K562 (cell line): ENCODE results near the gene SMCO3. TPM values are rescaled to one million over a fixed set of nuclear protein-coding genes. Genes with fewer than 3 reads are reported as not detected.

Experiments used
- ATAC-seq: fragments of 200-7000 bp; cut with Tn5 transposase; 3 replicates; pipeline ENCODE4 v1.9.1; 2020; ENCODE audit warnings: moderate library complexity
- BruUV-seq: library from RNA; stranded (reverse); fragments of 400-500 nt; replicated peaks from 2 replicates; lab custom pipeline; 2021; lab: Mats Ljungman, UMichigan
- CTCF ChIA-PET: fragments of 300-600 bp; formaldehyde crosslinking; extraction: SDS; loops from one replicate; lab custom pipeline; 2021; ENCODE audit warnings: low intra/inter-chr PET ratio; lab: Yijun Ruan, JAX
- POLR2A ChIA-PET: fragments of 300-600, 350-650 bp; sonication (Branson Sonifier 250); formaldehyde crosslinking; extraction: SDS; loops from one replicate; lab custom pipeline; 2021; ENCODE audit warnings: antibody characterized with exemption, inconsistent platforms; lab: Yijun Ruan, JAX
- DNase-seq, 4 experiments: peaks; one replicate each; pipeline versions ENCODE4 v3.0.0 to v3.0.0-alpha.2; 2011 to 2018; ENCODE audit warnings: low spot score in 3 of 4, mixed read lengths in 3 of 4; ENCODE audit errors: extremely low read depth in 1 of 4
- FAIRE-seq: peaks from 2 replicates; lab custom pipeline; 2011; peaks lifted over from hg19 to GRCh38; lab: Jason Lieb, UNC
- H2AFZ ChIP-seq: 2 replicates; pipeline ENCODE4 v1.6.0; 2011; ENCODE audit warnings: low read depth, low read length, control low read depth, inconsistent platforms
- H3K27ac ChIP-seq: fragments of 200-600 bp; 3 replicates; pipeline ENCODE4 v1.8.0; 2011; ENCODE audit warnings: low read depth, mild to moderate bottlenecking, control low read depth, inconsistent platforms, low read length, moderate library complexity, mixed read lengths; ENCODE audit errors: extremely low read depth
- H3K27me3 ChIP-seq, 2 experiments: fragments of 300-600 bp in 1 of 2; 2 replicates in 1 of 2; 3 replicates in 1 of 2; pipeline versions ENCODE4 v1.6.0 to v1.8.0; 2011; ENCODE audit warnings: inconsistent platforms in 2 of 2, low read length in 2 of 2, mild to moderate bottlenecking in 1 of 2, mixed read lengths in 1 of 2, moderate library complexity in 1 of 2; ENCODE audit not compliant: control insufficient read depth in 2 of 2, insufficient read depth in 2 of 2
- H3K36me3 ChIP-seq: fragments of 300-600 bp; 3 replicates; pipeline ENCODE4 v1.8.0; 2011; ENCODE audit warnings: mild to moderate bottlenecking, low read length, inconsistent platforms; ENCODE audit not compliant: control insufficient read depth, insufficient read depth
- H3K4me1 ChIP-seq, 2 experiments: fragments of 200-600 bp in 1 of 2; replicated peaks in 1 of 2; 2 replicates in 1 of 2; 3 replicates in 1 of 2; pipeline versions ENCODE4 v1.5.1 to v1.8.0; 2011; ENCODE audit warnings: inconsistent platforms in 2 of 2, low read length in 2 of 2, mild to moderate bottlenecking in 1 of 2, mixed read lengths in 1 of 2, moderate library complexity in 1 of 2; ENCODE audit not compliant: control insufficient read depth in 2 of 2, insufficient read depth in 2 of 2
- H3K4me2 ChIP-seq: 2 replicates; pipeline ENCODE4 v1.6.1; 2011; ENCODE audit warnings: low read length, control low read depth, inconsistent platforms, mixed read lengths; ENCODE audit not compliant: insufficient read depth
- H3K4me3 ChIP-seq: fragments of 200-600 bp; sonication (generic), shearing (Covaris generic); 2 replicates; pipeline ENCODE4 v1.5.1; 2016; ENCODE audit warnings: control low read depth, inconsistent platforms
- H3K79me2 ChIP-seq: fragments of 200-600 bp; 3 replicates; pipeline ENCODE4 v1.8.0; 2011; ENCODE audit warnings: low read length, inconsistent platforms; ENCODE audit not compliant: control insufficient read depth, insufficient read depth
- H3K9ac ChIP-seq, 2 experiments: 2 replicates each; pipeline versions ENCODE4 v1.6.0 to v1.6.1; 2011; ENCODE audit warnings: low read depth in 2 of 2, low read length in 2 of 2, control low read depth in 1 of 2, inconsistent platforms in 1 of 2, mild to moderate bottlenecking in 1 of 2, mixed read lengths in 1 of 2; ENCODE audit not compliant: insufficient read depth in 1 of 2
- H3K9me1 ChIP-seq: one replicate; pipeline ENCODE4 v1.6.0; 2011; ENCODE audit warnings: inconsistent platforms, mild to moderate bottlenecking, low read length, moderate library complexity; ENCODE audit not compliant: control insufficient read depth, insufficient read depth
- H3K9me3 ChIP-seq: replicated peaks from 2 replicates; pipeline ENCODE4 v1.5.1; 2011; ENCODE audit warnings: low read depth, low read length, inconsistent platforms; ENCODE audit not compliant: control insufficient read depth, insufficient read depth
- H4K20me1 ChIP-seq: replicated peaks from 2 replicates; pipeline ENCODE4 v1.6.1; 2011; ENCODE audit warnings: low read length, inconsistent platforms, mixed read lengths; ENCODE audit not compliant: control insufficient read depth, insufficient read depth
- EHMT2 ChIP-seq: fragments of 450-650 bp; IDR thresholded peaks from 2 replicates; pipeline ENCODE4 v1.6.1; 2018; ENCODE audit warnings: antibody characterized with exemption
- HDGF ChIP-seq: fragments of 450-650 bp; IDR thresholded peaks from 2 replicates; pipeline ENCODE4 v1.6.1; 2016
- MAFG ChIP-seq: fragments of 450-650 bp; conservative IDR thresholded peaks from 2 replicates; pipeline ENCODE4 v1.6.1; 2016; ENCODE audit warnings: missing genetic modification characterization, missing compliant biosample characterization
- SAFB ChIP-seq: fragments of 200-400 bp; formaldehyde crosslinking; IDR thresholded peaks from 2 replicates; pipeline ENCODE4 v1.6.1; 2017; ENCODE audit warnings: low read depth, low read length, borderline replicate concordance
- U2AF1 ChIP-seq: fragments of 200-400 bp; formaldehyde crosslinking; optimal IDR thresholded peaks from 2 replicates; pipeline ENCODE3; 2017; ENCODE audit warnings: mild to moderate bottlenecking, low read depth, low read length, moderate library complexity
- WGBS: fragments of 100-300 bp; shearing (Covaris generic); methylation state at CpG from one replicate; pipeline ENCODE4 v1.1.6; 2016; ENCODE audit warnings: low coverage, mixed read lengths; ENCODE audit not compliant: insufficient coverage; ENCODE audit errors: missing lambda C conversion rate; 5-methylcytosine and 5-hydroxymethylcytosine counted together
- in situ Hi-C: fragments of 300-500 bp; cut with MboI; formaldehyde crosslinking; loops from 4 replicates; pipeline ENCODE4 v1.15.0; 2018; ENCODE audit warnings: inconsistent platforms, mixed read lengths
- intact Hi-C: fragments of 100-400 bp; cut with micrococcal nuclease; formaldehyde crosslinking; loops from 2 replicates; pipeline ENCODE4 v1.14.2; 2022
- polyA plus RNA-seq, 8 experiments: library from polyadenylated mRNA; depleted of rRNA in 4 of 8; stranded (reverse) in 5 of 8; unstranded in 3 of 8; fragments of >200 nt; fragmentation: Nextera tagmentation in 2 of 8; fragmentation: Illumina TruSeq in 1 of 8; extraction: Ambion mirVana in 2 of 8; extraction: Trizol in 1 of 8; gene quantifications; 2 replicates each; pipeline versions ENCODE4 v1.2.1 to v1.2.3, GENCODE V29; 2011 to 2014; ENCODE audit warnings: inconsistent platforms in 1 of 8, missing spikeins in 1 of 8
- total RNA-seq, 7 experiments: library from RNA; depleted of rRNA in 6 of 7; stranded (reverse); fragments of >200 nt in 6 of 7; fragmentation: Illumina TruSeq in 2 of 7; extraction: Trizol in 2 of 7; gene quantifications; 2 replicates each; pipeline versions ENCODE4 v1.2.1 to v1.2.3, GENCODE V29; 2011 to 2021; ENCODE audit warnings: low replicate concordance in 1 of 7
- TF ChIP-seq, protein P1 (sequence below): sonication (generic); formaldehyde crosslinking; IDR thresholded peaks from 2 replicates; pipeline ENCODE4 v1.8.0; 2022; ENCODE audit warnings: missing genetic modification reagents, mild to moderate bottlenecking, borderline replicate concordance
- TF ChIP-seq, protein P2 (sequence below): sonication (generic); formaldehyde crosslinking; IDR thresholded peaks from 2 replicates; pipeline ENCODE4 v1.8.0; 2022; ENCODE audit warnings: mild to moderate bottlenecking, missing genetic modification reagents
- TF ChIP-seq, protein P3 (sequence below): fragments of 250-450 bp; sonication (Bioruptor Pico); IDR thresholded peaks from 2 replicates; pipeline ENCODE4 v1.5.0; 2020; ENCODE audit warnings: mild to moderate bottlenecking
- TF ChIP-seq, protein P4 (sequence below), 2 experiments: fragments of 200-800 bp in 1 of 2; sonication (Bioruptor generic) in 1 of 2; sonication (generic) in 1 of 2; formaldehyde crosslinking in 1 of 2; IDR thresholded peaks in 1 of 2; conservative IDR thresholded peaks in 1 of 2; 2 replicates each; pipeline versions ENCODE4 v1.5.0 to v1.6.1; 2016 to 2020; ENCODE audit warnings: missing compliant biosample characterization in 1 of 2, missing genetic modification characterization in 1 of 2, missing genetic modification reagents in 1 of 2

Gene SMCO3
- total and polyA plus RNA-seq, 9 of the 15 experiments (the other 6 are each of a cell fraction or from before 2014, with no cell fraction given), result 0.10 to 0.14 TPM; not detected in 7

DNA sequence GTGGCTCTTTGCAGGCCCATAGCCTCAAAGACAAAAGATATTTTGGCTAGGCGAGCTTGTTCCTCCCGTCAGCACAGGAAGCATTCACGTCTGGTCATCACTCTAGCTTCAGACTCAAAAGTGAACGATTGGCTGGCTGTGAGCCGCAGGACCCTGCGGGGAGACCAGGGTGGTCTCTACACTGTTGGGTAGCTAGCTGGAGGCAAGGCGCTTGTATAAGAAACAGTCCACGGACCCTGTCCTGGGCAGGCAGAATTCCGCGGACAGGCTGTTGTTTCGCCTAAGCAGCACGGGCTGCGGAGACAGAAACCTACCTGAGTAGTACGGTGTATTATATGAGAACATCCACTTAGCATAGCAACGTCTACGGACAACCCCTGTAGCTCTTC is 40.3 kb downstream of the SMCO3 start (continued):
- TF ChIP-seq, protein P1, sequence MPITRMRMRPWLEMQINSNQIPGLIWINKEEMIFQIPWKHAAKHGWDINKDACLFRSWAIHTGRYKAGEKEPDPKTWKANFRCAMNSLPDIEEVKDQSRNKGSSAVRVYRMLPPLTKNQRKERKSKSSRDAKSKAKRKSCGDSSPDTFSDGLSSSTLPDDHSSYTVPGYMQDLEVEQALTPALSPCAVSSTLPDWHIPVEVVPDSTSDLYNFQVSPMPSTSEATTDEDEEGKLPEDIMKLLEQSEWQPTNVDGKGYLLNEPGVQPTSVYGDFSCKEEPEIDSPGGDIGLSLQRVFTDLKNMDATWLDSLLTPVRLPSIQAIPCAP (CRISPR knock-in tag), result no peak
- TF ChIP-seq HDGF, result no peak

DNA sequence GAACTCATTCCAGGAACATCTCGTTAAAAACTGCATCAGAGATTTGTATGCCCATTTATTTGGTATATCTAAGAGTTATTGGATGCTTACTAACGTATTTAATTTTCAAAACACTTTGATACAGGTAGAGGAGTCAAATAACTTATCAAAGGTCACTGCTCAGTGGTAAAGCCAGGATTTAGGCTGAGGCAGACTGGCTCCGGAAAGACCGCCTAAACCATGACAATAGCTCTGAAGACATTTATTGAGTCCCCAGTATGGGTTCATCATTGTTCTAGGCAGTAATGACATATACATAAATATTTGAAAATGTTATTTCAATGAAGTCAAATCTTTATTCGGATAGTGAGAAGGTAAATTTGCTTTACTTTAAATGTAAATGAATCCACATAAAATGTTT is 41.0 kb downstream of the SMCO3 start:
- Histone ChIP-seq H3K27ac (no peak overlapping the region), H3K27me3 (peaks cover 0 to 14% of the 10 kb centered on the region in 2 experiments; a peak in 1 of 5 replicates), H3K9me1 (no peaks in the 10 kb centered on the region), H3K36me3 (no peaks in the 10 kb centered on the region), H3K4me1 (no peaks in the 10 kb centered on the region; a peak in 1 of 5 replicates), H3K9ac (no peak overlapping the region), H3K9me3 (no peaks in the 10 kb centered on the region), H3K4me2 (no peak overlapping the region), H3K4me3 (no peak overlapping the region), H2AFZ (no peak overlapping the region), H3K79me2 (no peaks in the 10 kb centered on the region), H4K20me1 (no peaks in the 10 kb centered on the region)
- POLR2A ChIA-PET, result no interaction called here
- no peak for ATAC-seq
- WGBS, result 11% methylated on average over 5 of the region's 5 CpGs
- no peak for FAIRE-seq
- in situ Hi-C loops (no loop called here), intact Hi-C loops (no loop called here)
- CTCF ChIA-PET, result no interaction called here
- no peak for TF ChIP-seq EHMT2
- no TSS peak for BruUV-seq
- DNase-seq, result no peak

DNA sequence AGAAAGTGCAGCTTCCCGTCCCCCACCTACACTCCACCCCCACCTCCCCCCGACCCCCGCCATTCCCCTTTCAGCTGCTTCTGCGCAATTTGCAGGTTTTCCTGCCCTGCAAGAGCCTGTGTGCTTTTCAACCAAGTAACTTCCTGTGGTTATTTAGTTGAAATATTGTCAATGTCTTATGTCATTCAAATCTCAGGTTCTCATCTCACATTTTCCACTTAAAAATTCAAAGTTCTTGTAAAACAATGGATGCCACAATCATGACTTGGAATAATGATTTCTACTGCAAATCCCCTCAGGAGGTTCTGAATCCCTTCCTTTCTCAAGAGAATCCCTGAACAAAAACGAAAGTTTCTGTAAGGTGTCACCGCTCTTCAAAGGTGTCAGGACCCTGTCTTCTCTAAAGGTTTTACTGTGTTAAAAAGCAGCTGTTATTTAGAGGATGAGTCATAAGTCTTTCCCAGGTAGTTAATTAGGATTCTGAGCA is 42.3 kb downstream of the SMCO3 start:
- no TSS peak for BruUV-seq
- Histone ChIP-seq H3K36me3 (no peaks in the 10 kb centered on the region), H3K4me1 (no peaks in the 10 kb centered on the region; a peak in 1 of 5 replicates), H3K79me2 (no peaks in the 10 kb centered on the region), H3K4me2 (no peak overlapping the region), H4K20me1 (no peaks in the 10 kb centered on the region), H3K4me3 (no peak overlapping the region), H3K9ac (no peak overlapping the region), H3K9me3 (no peaks in the 10 kb centered on the region), H3K27me3 (peaks cover 0 to 14% of the 10 kb centered on the region in 2 experiments; a peak in 1 of 5 replicates), H3K9me1 (no peaks in the 10 kb centered on the region), H2AFZ (no peak overlapping the region), H3K27ac (no peak overlapping the region)
- POLR2A ChIA-PET, result no interaction called here
- DNase-seq (no peak), FAIRE-seq (no peak), ATAC-seq (no peak)
- intact Hi-C loops (no loop called here), in situ Hi-C loops (no loop called here)
- CTCF ChIA-PET, result no interaction called here
- 38% methylated on average over 4 of the region's 6 CpGs for WGBS
- TF ChIP-seq, protein P2, sequence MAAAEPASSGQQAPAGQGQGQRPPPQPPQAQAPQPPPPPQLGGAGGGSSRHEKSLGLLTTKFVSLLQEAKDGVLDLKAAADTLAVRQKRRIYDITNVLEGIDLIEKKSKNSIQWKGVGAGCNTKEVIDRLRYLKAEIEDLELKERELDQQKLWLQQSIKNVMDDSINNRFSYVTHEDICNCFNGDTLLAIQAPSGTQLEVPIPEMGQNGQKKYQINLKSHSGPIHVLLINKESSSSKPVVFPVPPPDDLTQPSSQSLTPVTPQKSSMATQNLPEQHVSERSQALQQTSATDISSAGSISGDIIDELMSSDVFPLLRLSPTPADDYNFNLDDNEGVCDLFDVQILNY (CRISPR knock-in tag), result no peak
- no peak for TF ChIP-seq U2AF1
- TF ChIP-seq SAFB, result no peak
- no peak for TF ChIP-seq MAFG (tag)
- TF ChIP-seq, protein P3, sequence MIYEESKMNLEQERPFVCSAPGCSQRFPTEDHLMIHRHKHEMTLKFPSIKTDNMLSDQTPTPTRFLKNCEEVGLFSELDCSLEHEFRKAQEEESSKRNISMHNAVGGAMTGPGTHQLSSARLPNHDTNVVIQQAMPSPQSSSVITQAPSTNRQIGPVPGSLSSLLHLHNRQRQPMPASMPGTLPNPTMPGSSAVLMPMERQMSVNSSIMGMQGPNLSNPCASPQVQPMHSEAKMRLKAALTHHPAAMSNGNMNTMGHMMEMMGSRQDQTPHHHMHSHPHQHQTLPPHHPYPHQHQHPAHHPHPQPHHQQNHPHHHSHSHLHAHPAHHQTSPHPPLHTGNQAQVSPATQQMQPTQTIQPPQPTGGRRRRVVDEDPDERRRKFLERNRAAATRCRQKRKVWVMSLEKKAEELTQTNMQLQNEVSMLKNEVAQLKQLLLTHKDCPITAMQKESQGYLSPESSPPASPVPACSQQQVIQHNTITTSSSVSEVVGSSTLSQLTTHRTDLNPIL (CRISPR knock-in tag), result no peak
- TF ChIP-seq, protein P4, sequence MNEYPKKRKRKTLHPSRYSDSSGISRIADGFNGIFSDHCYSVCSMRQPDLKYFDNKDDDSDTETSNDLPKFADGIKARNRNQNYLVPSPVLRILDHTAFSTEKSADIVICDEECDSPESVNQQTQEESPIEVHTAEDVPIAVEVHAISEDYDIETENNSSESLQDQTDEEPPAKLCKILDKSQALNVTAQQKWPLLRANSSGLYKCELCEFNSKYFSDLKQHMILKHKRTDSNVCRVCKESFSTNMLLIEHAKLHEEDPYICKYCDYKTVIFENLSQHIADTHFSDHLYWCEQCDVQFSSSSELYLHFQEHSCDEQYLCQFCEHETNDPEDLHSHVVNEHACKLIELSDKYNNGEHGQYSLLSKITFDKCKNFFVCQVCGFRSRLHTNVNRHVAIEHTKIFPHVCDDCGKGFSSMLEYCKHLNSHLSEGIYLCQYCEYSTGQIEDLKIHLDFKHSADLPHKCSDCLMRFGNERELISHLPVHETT (CRISPR knock-in tag; conservative IDR thresholded peaks at IDR 0.05 in 1 of 2, IDR thresholded peaks at IDR 0.05 in 1 of 2), result no peak
